Stomach (tissue), 4 donors: Measurements from ENCODE around the gene IL17REL.

ENCODE experiments used
- EP300 ChIP-seq: sonication (generic); formaldehyde crosslinking; IDR thresholded peaks from one replicate; pipeline ENCODE4 v1.6.1; 2017; ENCODE audit warnings: antibody characterized with exemption
- TF ChIP-seq, protein P1 (sequence below), 7 experiments: fragments of 450-650 bp in 4 of 7; fragments of 200-600 bp in 3 of 7; sonication (generic) in 3 of 7; IDR thresholded peaks; one replicate each; pipeline ENCODE4 v1.5.1; 2016 to 2019; ENCODE audit warnings: antibody characterized with exemption in 7 of 7, control low read depth in 2 of 7, mild to moderate bottlenecking in 1 of 7

DNA sequence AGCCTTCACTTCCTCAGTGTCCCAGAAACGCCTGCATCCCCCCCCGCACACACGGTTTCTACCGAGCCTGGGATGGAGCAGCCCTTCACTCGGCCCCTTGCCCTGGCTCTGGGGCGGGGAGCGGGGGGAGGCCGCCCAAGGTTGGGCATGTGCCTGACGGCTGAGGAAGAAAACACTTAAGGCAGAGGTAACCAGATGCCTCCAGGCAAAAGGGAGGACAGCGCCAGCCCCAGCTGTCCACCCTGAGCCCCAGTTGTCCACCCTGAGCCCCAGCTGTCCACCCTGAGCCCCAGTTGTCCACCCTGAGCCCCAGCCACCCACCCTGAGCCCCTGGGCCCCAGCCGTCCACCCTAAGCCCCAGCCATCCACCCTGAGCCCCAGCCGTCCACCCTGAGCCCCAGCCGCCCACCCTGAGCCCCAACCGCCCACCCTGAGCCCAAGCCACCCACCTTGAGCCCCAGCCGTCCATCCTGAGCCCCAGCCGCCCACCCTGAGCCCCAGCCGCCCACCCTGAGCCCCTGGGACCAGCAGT is 49.3 kb upstream of the IL17REL start:
- TF ChIP-seq EP300: no peak
- TF ChIP-seq, protein P1, sequence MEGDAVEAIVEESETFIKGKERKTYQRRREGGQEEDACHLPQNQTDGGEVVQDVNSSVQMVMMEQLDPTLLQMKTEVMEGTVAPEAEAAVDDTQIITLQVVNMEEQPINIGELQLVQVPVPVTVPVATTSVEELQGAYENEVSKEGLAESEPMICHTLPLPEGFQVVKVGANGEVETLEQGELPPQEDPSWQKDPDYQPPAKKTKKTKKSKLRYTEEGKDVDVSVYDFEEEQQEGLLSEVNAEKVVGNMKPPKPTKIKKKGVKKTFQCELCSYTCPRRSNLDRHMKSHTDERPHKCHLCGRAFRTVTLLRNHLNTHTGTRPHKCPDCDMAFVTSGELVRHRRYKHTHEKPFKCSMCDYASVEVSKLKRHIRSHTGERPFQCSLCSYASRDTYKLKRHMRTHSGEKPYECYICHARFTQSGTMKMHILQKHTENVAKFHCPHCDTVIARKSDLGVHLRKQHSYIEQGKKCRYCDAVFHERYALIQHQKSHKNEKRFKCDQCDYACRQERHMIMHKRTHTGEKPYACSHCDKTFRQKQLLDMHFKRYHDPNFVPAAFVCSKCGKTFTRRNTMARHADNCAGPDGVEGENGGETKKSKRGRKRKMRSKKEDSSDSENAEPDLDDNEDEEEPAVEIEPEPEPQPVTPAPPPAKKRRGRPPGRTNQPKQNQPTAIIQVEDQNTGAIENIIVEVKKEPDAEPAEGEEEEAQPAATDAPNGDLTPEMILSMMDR (IDR thresholded peaks at IDR 0.05): no peak
